22Rv1 (cell line): Measurements from ENCODE around the gene MYH10.

ENCODE experiments used
- CTCF ChIP-seq: fragments of 450-650 bp; IDR thresholded peaks from 2 replicates; pipeline ENCODE4 v1.5.1; 2017; ENCODE audit warnings: mild to moderate bottlenecking
- ZFX ChIP-seq: fragments of 450-650 bp; IDR thresholded peaks from 2 replicates; pipeline ENCODE4 v1.6.1; 2017; ENCODE audit warnings: antibody characterized with exemption, borderline replicate concordance

- TF ChIP-seq CTCF (no peak), ZFX (no peak)
Measured at GRCh38 chr17:8670421-8670820, 39.9 kb upstream of the MYH10 start.
